GM04504 (cell line): ENCODE data around the gene GALNS.
"Not testable (repeated sequence)": the region's sequence is repeated elsewhere in the genome, so short reads cannot be mapped to it uniquely, and the experiment has no call there.

ENCODE experiments used
- DNase-seq: peaks from one replicate; pipeline ENCODE4 v3.0.0-alpha.2; 2012; ENCODE audit warnings: low read depth

The GALNS gene

GRCh38 chr16:88804552-88805339, 52.0 kb downstream of the GALNS start:
- DNase-seq = no peak

- no peak for DNase-seq
These were observed 52.6 kb downstream of the GALNS start for GRCh38 chr16:88804173-88804551.

GRCh38 chr16:88803264-88803987, 53.3 kb downstream of the GALNS start, which contains the start of gene CDT1:
Gene CDT1, plus strand, starts transcription at chr16:88803789. Its CDS starts 43 bp downstream, at chr16:88803832.
- no peak for DNase-seq

- no peak for DNase-seq
These were observed 56.5 kb downstream of the GALNS start for GRCh38 chr16:88800277-88800592.

GRCh38 chr16:88799569-88800276, 57.0 kb downstream of the GALNS start:
- DNase-seq = no peak

- no peak for DNase-seq
These were observed 57.8 kb downstream of the GALNS start for GRCh38 chr16:88798772-88799455.

GRCh38 chr16:88798073-88798472, 58.7 kb downstream of the GALNS start:
- no peak for DNase-seq

- no peak for DNase-seq
These were observed 60.5 kb downstream of the GALNS start for GRCh38 chr16:88796278-88796677.

- no peak for DNase-seq
These were observed 63.3 kb downstream of the GALNS start for GRCh38 chr16:88793251-88793954.

GRCh38 chr16:88792668-88793250, 64.0 kb downstream of the GALNS start:
- DNase-seq = no peak

GRCh38 chr16:88792078-88792550, 64.6 kb downstream of the GALNS start:
- DNase-seq = no peak

GRCh38 chr16:88790312-88791211, 66.2 kb downstream of the GALNS start:
- DNase-seq = no peak

GRCh38 chr16:88789594-88789993, 67.2 kb downstream of the GALNS start:
- no peak for DNase-seq

- DNase-seq = not testable (repeated sequence)
These were observed 68.0 kb downstream of the GALNS start for GRCh38 chr16:88788749-88789148.

GRCh38 chr16:88787579-88788314, 69.0 kb downstream of the GALNS start:
- DNase-seq = no peak

- no peak for DNase-seq
These were observed 71.4 kb downstream of the GALNS start, which contains the start of gene PIEZO1 for GRCh38 chr16:88785106-88785924. Gene PIEZO1, minus strand, starts transcription at chr16:88785220. Its CDS starts 256 bp downstream, at chr16:88784964.

GRCh38 chr16:88784856-88785105, 72.0 kb downstream of the GALNS start:
- DNase-seq = no peak

GRCh38 chr16:88784074-88784855, 72.5 kb downstream of the GALNS start:
- DNase-seq = no peak
